Embryonic facial prominence (tissue), 1 donor: ENCODE results near the gene CMYA5.

Experiments used
- DNase-seq: peaks from one replicate; pipeline ENCODE4 v3.0.0-alpha.2; 2016; ENCODE audit errors: extremely low spot score

Gene CMYA5

GRCh38 chr5:79793722-79794121, 104.1 kb downstream of the CMYA5 start:
- no peak for DNase-seq

GRCh38 chr5:79794347-79794746, 104.7 kb downstream of the CMYA5 start:
- no peak for DNase-seq

- DNase-seq = no peak
These were observed 106.2 kb downstream of the CMYA5 start for GRCh38 chr5:79795764-79796398.

- no peak for DNase-seq
These were observed 109.4 kb downstream of the CMYA5 start for GRCh38 chr5:79798893-79799590.

- DNase-seq = no peak
These were observed 111.6 kb downstream of the CMYA5 start for GRCh38 chr5:79800979-79801827.

GRCh38 chr5:79802406-79802805, 112.8 kb downstream of the CMYA5 start:
- DNase-seq = no peak

- no peak for DNase-seq
These were observed 113.4 kb downstream of the CMYA5 start for GRCh38 chr5:79803007-79803406.

- DNase-seq = no peak
These were observed 117.1 kb downstream of the CMYA5 start for GRCh38 chr5:79806741-79807140.

GRCh38 chr5:79809743-79810142, 120.1 kb downstream of the CMYA5 start:
- DNase-seq = no peak

- no peak for DNase-seq
These were observed 121.4 kb downstream of the CMYA5 start for GRCh38 chr5:79811081-79811480.

- no peak for DNase-seq
These were observed 122.3 kb downstream of the CMYA5 start for GRCh38 chr5:79811904-79812303.

- no peak for DNase-seq
These were observed 125.1 kb downstream of the CMYA5 start for GRCh38 chr5:79814699-79815098.

GRCh38 chr5:79816014-79816413, 126.4 kb downstream of the CMYA5 start:
- no peak for DNase-seq

- DNase-seq = no peak
These were observed 131.0 kb downstream of the CMYA5 start for GRCh38 chr5:79820648-79821047.

- no peak for DNase-seq
These were observed 134.8 kb downstream of the CMYA5 start for GRCh38 chr5:79824444-79824843.

- DNase-seq = no peak
These were observed 136.2 kb downstream of the CMYA5 start for GRCh38 chr5:79825802-79826201.

GRCh38 chr5:79827159-79827629, 137.6 kb downstream of the CMYA5 start:
- DNase-seq = no peak

GRCh38 chr5:79829260-79829659, 139.6 kb downstream of the CMYA5 start:
- DNase-seq = no peak

- DNase-seq = no peak
These were observed 142.0 kb downstream of the CMYA5 start for GRCh38 chr5:79831381-79832309.

- DNase-seq = no peak
These were observed 143.3 kb downstream of the CMYA5 start for GRCh38 chr5:79832911-79833310.

GRCh38 chr5:79834098-79834753, 144.6 kb downstream of the CMYA5 start:
- DNase-seq = no peak
